Measurements from ENCODE around the gene ENOPH1. TPM values are rescaled to one million over a fixed set of nuclear protein-coding genes. Genes with fewer than 3 reads are reported as not detected.
A peak's percentile ranks its signal among the peaks of the same experiment; 100 is the strongest.

ENOPH1 gene
- total and polyA plus RNA-seq, 7 donors: 15.5 to 31.9 (median 21.8) TPM

GRCh38 chr4:82425478-82425877 lies 4.9 kb upstream of the ENOPH1 start:
- Histone ChIP-seq H3K4me1 (peaks cover 0 to 37% (median 31%) of the 10 kb centered on the region in 4 donors), H3K4me3 (no peak overlapping the region), H3K9me3 (no peaks in the 10 kb centered on the region), H3K36me3 (peaks cover 0 to 55% (median 26%) of the 10 kb centered on the region in 4 donors), H3K27ac (no peak overlapping the region), H3K27me3 (no peaks in the 10 kb centered on the region)
- TF ChIP-seq POLR2AphosphoS5 (IDR thresholded peaks at IDR 0.05): no peak
- no peak for TF ChIP-seq CTCF (IDR thresholded peaks at IDR 0.05)
- TF ChIP-seq EP300 (IDR thresholded peaks at IDR 0.05): no peak
- TF ChIP-seq POLR2A (IDR thresholded peaks at IDR 0.05): no peak
- DNase-seq: no peak
- 88 to 95% methylated on average over 10 of the region's 10 CpGs for WGBS, 2 donors
- intact Hi-C loops (cut with DNase I): loop anchor here (10.0 kb wide), 1 partner anchor 1029 kb away; the partner anchor contains the start of genes HELQ and MRPS18C

DNA sequence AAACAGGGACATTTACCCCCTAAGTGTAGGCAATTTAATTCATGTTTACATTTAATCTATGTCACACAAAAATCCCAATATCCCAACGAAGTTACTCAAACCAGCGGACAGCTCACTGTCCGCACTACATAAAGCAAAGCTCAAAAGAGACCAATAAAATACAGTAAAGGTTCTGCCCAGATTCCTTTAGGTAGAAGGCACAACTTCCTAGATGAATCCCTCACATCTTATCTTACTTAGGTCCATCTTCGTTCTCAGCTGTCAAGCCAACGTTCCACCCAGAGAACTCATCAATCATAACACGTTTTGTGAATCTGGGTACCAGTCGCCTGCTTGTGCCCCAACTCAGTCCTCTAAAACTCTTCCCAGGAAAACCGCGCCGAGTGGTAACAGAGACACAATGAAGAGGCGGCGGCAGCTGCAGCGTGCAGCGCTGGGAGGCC lies 1.8 kb upstream of the ENOPH1 start:
- intact Hi-C loops (cut with DNase I): loop anchor here (2.0 to 10.0 kb wide), 3 partner anchors 470 to 1026 kb away; partner anchors contain the start of genes HELQ and MRPS18C
- peak overlapping the region; percentile 69 to 95 (median 88) for H3K4me3 ChIP-seq
- peak overlapping the region; percentile 93 to 97 (median 95) for H3K27ac ChIP-seq
- H3K36me3 ChIP-seq: peaks cover 0 to 40% (median 20%) of the 10 kb centered on the region in 4 donors
- no peaks in the 10 kb centered on the region for H3K9me3 ChIP-seq
- H3K27me3 ChIP-seq: no peaks in the 10 kb centered on the region
- 1% methylated on average over 14 of the region's 14 CpGs for WGBS, 2 donors
- TF ChIP-seq POLR2A (IDR thresholded peaks at IDR 0.05): no peak
- no peak for TF ChIP-seq POLR2AphosphoS5 (IDR thresholded peaks at IDR 0.05)
- no peak for TF ChIP-seq CTCF (IDR thresholded peaks at IDR 0.05)
- no peak for TF ChIP-seq EP300 (IDR thresholded peaks at IDR 0.05)
- H3K4me1 ChIP-seq: peaks cover 0 to 49% (median 44%) of the 10 kb centered on the region in 4 donors
- no peak for DNase-seq

DNA sequence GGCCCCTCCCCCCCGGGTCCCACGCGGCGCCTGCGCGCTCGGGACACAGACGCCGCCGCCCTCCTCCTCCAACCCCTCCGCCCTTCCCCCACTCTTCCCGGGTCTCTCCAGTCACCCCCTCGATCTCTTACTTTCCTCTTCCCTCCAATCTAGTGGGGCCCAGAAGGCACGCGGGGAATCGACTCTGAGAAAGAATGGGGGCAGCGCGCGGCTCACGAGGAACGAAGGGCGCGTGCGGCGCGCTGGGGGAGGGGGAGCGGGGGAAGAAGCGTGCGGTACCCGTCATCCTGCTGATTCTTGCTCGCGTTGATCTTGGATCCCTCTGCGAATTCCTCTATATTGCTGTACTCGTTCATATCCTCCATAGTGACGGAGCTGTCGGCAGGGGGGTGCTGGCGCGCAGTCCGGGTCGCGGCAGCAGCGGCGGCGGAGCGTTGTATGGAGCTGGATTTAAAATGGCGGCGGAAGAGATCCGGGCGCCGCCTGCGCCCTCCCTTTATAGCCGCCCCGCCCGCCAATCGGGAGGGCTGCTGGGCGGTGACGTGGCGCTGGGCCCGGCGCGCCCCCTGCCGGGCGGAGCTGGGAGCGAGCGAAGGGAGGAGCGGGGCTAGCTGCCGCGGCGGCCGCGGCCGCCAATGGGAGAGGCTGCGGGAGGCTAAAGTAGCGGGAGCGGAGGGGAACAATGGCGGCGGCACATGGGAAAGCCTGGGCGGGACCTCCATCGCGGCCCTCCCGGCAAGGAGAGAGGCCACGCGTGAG lies 1.2 kb upstream of the ENOPH1 start:
- Histone ChIP-seq H3K4me3 (peak overlapping the region; percentile 69 to 95 (median 88)), H3K4me1 (peaks cover 0 to 46% (median 44%) of the 10 kb centered on the region in 4 donors), H3K36me3 (peaks cover 0 to 34% (median 14%) of the 10 kb centered on the region in 4 donors), H3K9me3 (no peaks in the 10 kb centered on the region), H3K27ac (peak overlapping the region; percentile 93 to 97 (median 95)), H3K27me3 (no peaks in the 10 kb centered on the region)
- intact Hi-C loops (cut with DNase I): loop anchor here (1.0 to 10.0 kb wide), 4 partner anchors 55 to 1026 kb away; partner anchors contain the start of genes HELQ and MRPS18C
- DNase-seq: peak; percentile 96
- 0% methylated on average over 83 of the region's 83 CpGs for WGBS, 2 donors
- peak; percentile 73 to 82 for TF ChIP-seq POLR2A (IDR thresholded peaks at IDR 0.05)
- TF ChIP-seq POLR2AphosphoS5 (IDR thresholded peaks at IDR 0.05): peak; percentile 85 to 97 (median 92)
- peak; percentile 48 to 96 (median 74) for TF ChIP-seq CTCF (IDR thresholded peaks at IDR 0.05)
- no peak for TF ChIP-seq EP300 (IDR thresholded peaks at IDR 0.05)

DNA sequence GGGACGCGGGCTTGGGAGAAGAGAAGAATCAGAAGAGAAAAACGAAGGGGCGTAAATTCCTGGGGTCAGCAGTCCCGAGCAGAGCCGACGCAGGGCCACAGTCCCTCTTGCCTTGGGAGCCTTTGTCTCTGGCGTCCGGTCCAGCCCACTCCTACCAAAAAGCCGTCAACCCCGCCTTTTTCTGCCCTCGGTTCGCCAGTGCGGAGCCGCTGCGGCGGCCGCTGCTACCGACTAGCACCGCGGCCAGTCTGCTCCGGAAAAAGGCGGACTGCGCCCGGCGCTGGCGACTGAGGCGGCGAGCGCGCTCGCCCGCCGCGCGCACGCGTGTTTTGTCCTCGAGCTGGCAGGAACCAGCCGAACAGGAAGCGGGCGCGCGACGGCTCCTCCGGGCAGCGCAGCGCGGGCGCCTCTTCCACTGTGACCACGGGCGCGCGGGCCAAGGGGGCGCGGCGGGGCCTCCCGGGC lies 630 bp upstream of the ENOPH1 start:
- Histone ChIP-seq H3K9me3 (no peaks in the 10 kb centered on the region), H3K27ac (peak overlapping the region; percentile 93 to 97 (median 95)), H3K36me3 (peaks cover 0 to 28% (median 8%) of the 10 kb centered on the region in 4 donors), H3K27me3 (no peaks in the 10 kb centered on the region), H3K4me1 (peaks cover 0 to 45% (median 41%) of the 10 kb centered on the region in 4 donors), H3K4me3 (peak overlapping the region; percentile 69 to 95 (median 88))
- TF ChIP-seq EP300 (IDR thresholded peaks at IDR 0.05) (no peak), CTCF (IDR thresholded peaks at IDR 0.05) (peak in 1 of 4 experiments; percentile 18)
- 0% methylated on average over 58 of the region's 58 CpGs for WGBS, 2 donors
- peak; percentile 75 for DNase-seq
- intact Hi-C loops (cut with DNase I): loop anchor here (1.0 to 10.0 kb wide), 5 partner anchors 55 to 1025 kb away; partner anchors contain the start of genes HELQ and MRPS18C
